Measurements from ENCODE around the gene PFDN4.

The PFDN4 gene

DNA sequence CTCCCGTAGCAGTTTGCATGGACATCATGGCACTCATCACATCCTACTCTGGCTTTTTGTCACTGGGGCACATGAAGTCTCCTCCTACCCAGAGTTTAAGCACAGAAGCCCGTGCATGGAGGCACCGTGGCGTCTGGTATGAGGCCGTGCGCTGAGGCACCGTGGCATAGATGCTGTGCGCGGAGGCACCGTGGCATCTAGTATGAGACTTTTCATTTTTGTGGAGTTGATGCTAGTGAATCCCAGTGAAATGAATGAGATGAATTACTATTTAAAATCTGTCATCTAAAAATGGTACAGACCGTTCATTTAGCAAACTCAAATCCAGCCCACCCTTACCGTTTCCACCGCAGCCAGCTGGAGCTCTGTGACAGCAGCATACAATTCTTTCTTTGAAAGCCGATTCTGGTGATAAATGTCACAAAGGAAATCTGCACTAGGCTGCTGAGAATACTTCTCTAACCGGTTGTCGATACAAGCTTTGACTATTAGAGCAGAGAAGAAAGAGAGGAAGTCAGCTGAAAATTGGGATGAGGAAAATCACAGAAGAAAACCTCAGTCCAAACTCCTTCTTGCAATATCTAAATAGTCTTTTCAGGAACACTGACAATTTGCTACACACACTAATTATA is 45.4 kb upstream of the PFDN4 start:
- TF ChIP-seq, protein P1, sequence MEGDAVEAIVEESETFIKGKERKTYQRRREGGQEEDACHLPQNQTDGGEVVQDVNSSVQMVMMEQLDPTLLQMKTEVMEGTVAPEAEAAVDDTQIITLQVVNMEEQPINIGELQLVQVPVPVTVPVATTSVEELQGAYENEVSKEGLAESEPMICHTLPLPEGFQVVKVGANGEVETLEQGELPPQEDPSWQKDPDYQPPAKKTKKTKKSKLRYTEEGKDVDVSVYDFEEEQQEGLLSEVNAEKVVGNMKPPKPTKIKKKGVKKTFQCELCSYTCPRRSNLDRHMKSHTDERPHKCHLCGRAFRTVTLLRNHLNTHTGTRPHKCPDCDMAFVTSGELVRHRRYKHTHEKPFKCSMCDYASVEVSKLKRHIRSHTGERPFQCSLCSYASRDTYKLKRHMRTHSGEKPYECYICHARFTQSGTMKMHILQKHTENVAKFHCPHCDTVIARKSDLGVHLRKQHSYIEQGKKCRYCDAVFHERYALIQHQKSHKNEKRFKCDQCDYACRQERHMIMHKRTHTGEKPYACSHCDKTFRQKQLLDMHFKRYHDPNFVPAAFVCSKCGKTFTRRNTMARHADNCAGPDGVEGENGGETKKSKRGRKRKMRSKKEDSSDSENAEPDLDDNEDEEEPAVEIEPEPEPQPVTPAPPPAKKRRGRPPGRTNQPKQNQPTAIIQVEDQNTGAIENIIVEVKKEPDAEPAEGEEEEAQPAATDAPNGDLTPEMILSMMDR (IDR thresholded peaks at IDR 0.05; ENCODE audit: low read depth, low read length), result no peak

DNA sequence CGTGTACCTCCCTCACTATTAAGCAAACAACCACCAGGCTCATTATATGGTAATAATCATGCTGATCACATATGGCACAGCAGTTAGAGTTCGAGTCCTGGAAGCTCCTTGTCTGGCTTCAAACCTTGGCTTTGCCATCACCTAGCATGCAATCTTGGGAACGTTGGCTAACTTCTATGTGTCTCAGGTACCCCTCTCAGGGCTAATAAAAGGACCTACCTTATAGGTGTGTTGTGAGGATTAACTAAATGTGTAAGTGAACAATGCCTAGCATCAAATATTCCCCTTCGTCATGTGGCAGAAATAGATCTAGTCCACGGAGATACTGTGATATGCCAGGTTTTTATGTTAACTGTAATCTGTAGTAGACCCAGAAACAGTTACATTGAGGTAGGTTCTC is 44.5 kb upstream of the PFDN4 start:
- H3K4me3 ChIP-seq (ENCODE audit: low read depth, low read length), result no peak overlapping the region
- TF ChIP-seq, protein P1 (IDR thresholded peaks at IDR 0.05; ENCODE audit: low read depth, low read length), result no peak

More for the DNA sequence above, 45.4 kb upstream of the PFDN4 start:
- no peak overlapping the region for H3K4me3 ChIP-seq (ENCODE audit: low read depth, low read length)

DNA sequence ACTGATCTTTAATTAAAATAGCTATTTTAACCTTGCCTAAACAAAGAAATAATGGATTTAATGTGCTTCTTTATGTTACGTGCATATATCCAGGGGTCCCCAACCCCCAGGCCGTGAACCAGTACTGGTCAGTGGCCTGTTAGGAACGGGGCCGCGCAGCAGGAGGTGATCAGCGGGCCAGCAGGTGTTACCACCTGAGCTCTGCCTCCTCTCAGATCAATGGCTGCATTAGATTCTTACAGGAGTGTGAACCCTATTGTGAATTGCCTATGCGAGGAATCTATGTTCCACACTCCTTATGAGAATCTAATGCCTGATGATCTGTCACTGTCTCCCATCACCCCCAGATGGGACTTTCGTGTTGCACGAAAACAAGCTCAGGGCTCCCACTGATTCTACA is 42.9 kb upstream of the PFDN4 start:
- no peak overlapping the region for H3K4me3 ChIP-seq (ENCODE audit: low read depth, low read length)
- TF ChIP-seq, protein P1 (IDR thresholded peaks at IDR 0.05; ENCODE audit: low read depth, low read length), result no peak

DNA sequence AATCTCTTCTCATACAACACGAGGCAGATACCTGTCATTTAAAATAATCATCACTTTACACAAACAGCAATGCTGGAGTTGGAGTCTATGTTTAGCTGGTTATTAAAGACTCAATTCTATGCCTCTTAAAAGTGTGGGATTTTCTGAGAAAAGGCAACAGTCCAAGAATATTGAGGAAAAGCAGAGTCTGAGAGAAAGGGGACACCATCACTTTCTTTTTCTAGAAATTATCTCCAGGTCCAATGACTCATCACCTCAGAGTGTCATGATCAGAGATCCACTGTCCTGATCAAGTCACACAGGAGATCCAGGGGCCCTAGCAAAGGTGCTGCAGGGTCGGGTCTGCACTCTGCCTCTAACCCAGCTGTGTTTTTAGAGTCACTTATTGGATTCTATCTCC is 42.1 kb upstream of the PFDN4 start:
- no peak overlapping the region for H3K4me3 ChIP-seq (ENCODE audit: low read depth, low read length)
- TF ChIP-seq, protein P1 (IDR thresholded peaks at IDR 0.05; ENCODE audit: low read depth, low read length), result no peak

DNA sequence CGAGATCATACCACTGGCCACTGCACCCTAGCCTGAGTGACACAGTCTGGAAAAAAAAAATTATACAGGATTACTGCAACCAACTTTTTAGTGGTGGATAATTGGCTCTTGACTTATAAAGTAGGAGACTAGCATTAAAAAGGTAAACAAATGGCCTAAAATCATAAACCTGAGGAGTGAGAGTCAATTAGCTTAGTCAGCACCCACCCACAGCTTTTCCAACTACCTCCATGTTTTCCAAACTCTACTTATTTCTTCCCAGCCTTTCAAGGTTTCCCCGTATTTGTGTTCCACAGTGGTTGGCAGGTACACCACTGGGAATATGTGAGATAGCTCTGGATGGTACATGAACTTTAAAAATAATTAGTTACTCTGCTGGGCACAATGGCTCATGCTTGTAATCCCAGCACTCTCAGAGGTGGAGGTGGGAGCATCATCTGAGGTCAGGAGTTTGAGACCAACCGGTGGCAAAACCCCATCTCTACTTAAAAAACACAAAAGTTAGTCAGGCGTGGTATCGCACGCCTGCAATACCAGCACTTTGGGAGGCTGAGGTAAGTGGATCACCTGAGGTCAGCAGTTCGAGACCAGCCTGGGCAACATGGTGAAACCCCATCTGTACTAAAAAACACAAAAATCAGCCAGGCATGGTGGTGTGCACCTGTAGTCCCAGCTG is 40.8 kb upstream of the PFDN4 start:
- H3K4me3 ChIP-seq (ENCODE audit: low read depth, low read length), result no peak overlapping the region
- TF ChIP-seq, protein P1 (IDR thresholded peaks at IDR 0.05; ENCODE audit: low read depth, low read length), result no peak

DNA sequence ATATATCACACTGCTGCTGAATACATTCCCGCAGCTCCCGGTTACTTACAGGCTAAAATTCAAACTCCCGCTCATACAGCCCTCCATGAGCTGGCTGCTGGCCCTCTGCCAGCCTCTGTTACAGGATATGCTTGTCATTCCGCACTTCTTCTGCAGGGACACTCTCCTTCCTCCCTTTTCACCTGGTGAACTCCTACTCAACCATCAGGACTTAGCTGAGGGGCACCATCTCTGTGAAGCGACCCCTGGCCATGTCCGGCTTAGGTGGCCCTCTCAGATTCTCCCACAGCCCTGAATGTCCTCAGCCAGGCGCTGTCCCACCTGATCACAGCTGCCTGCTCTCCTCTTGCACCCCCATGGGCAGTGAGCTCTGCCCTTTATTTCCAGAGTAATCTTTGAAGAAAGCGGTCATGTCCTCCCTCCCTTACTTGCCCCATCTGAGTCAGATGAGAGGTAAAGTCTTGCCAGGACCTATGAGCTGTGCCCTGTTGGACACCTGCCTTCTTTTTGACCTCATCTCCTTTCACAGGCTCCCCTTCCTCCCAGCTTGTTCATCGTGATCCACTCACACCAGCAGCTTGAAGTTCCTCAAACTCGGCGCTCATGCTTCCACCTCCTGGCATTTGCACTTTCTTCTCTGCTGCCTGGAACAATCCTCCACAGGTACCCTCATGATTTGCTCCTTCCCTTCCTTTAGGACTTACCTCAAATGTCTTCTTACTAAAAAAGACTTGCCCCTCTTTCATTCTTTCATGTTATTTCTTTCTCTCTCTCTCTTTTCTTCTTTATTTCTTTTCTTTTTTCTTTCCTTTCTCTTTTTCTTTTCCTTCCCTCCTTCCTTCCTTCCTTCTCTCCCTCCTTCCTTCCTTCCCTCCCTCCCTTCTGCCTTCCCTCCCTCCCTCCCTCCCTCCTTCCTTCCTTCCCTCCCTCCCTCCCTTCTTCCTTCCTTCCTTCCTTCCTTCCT is 39.7 kb upstream of the PFDN4 start:
- no peak overlapping the region for H3K4me3 ChIP-seq (ENCODE audit: low read depth, low read length)
- TF ChIP-seq, protein P1 (IDR thresholded peaks at IDR 0.05; ENCODE audit: low read depth, low read length), result no peak
